Right lobe of liver (tissue), 6 donors: Measurements from ENCODE around the gene ESR2. TPM values are rescaled to one million over a fixed set of nuclear protein-coding genes. Genes with fewer than 3 reads are reported as not detected.

Source experiments
- ATAC-seq, 4 donors: fragments of 200-7000 bp; cut with Tn5 transposase; one replicate each; pipeline ENCODE4 v1.9.1; 2020; ENCODE audit warnings: mild to moderate bottlenecking in 4 of 4, moderate library complexity in 4 of 4
- DNase-seq, 3 donors: peaks; one replicate each; pipeline ENCODE4 v3.0.0-alpha.2; 2020
- H3K27ac ChIP-seq, 3 donors: fragments of 200-600 bp; one replicate each; pipeline ENCODE4 v1.8.0; 2022
- H3K27me3 ChIP-seq, 2 donors: fragments of 200-600 bp; one replicate each; pipeline ENCODE4 v1.8.0; 2022
- H3K36me3 ChIP-seq, 4 donors: fragments of 200-600 bp; sonication (generic) in 1 of 4; one replicate each; pipeline versions ENCODE4 v1.5.1 to v1.8.0; 2017 to 2022; ENCODE audit warnings: control low read depth in 1 of 4
- H3K4me1 ChIP-seq, 4 donors: fragments of 200-600 bp; sonication (generic) in 1 of 4; one replicate each; pipeline versions ENCODE4 v1.5.1 to v1.8.0; 2017 to 2022; ENCODE audit warnings: control low read depth in 1 of 4
- H3K4me3 ChIP-seq, 3 donors: fragments of 200-600 bp; one replicate each; pipeline ENCODE4 v1.8.0; 2022
- H3K9me3 ChIP-seq, 4 donors: fragments of 200-600 bp; sonication (generic) in 1 of 4; one replicate each; pipeline versions ENCODE4 v1.5.1 to v1.8.0; 2017 to 2022; ENCODE audit warnings: control low read depth in 1 of 4
- CTCF ChIP-seq, 4 donors: fragments of 200-600 bp in 3 of 4; fragments of 450-650 bp in 1 of 4; IDR thresholded peaks; one replicate each; pipeline versions ENCODE4 v1.5.1 to v1.8.0; 2016 to 2022; ENCODE audit warnings: antibody characterized with exemption in 4 of 4, mild to moderate bottlenecking in 2 of 4
- POLR2A ChIP-seq: fragments of 450-650 bp; IDR thresholded peaks from one replicate; pipeline ENCODE4 v1.6.1; 2017; ENCODE audit warnings: antibody characterized with exemption, mild to moderate bottlenecking
- WGBS: methylation state at CpG from one replicate; pipeline ENCODE4 v1.1.6; 2018; ENCODE audit warnings: low coverage, low lambda C conversion rate; ENCODE audit not compliant: insufficient coverage; ENCODE audit errors: missing lambda C conversion rate; 5-methylcytosine and 5-hydroxymethylcytosine counted together
- intact Hi-C, 2 donors: fragments of 100-400 bp; cut with DNase I; formaldehyde crosslinking; loops; one replicate each; pipeline versions ENCODE4 v1.11.2 to v1.14.1; 2022
- total RNA-seq, 6 experiments: library from RNA; depleted of rRNA in 2 of 6; stranded (reverse); fragments of >200 nt in 2 of 6; fragmentation: NEBNext Ultra II Directional in 3 of 6; extraction: Animal tissue kit (Norgen Biotek cat#: 25700) in 3 of 6; gene quantifications; one replicate each; pipeline versions ENCODE4 v1.1.0 to v1.2.4, GENCODE V29; 2016 to 2023
- donor health status: DM: no; HTN: yes; CAD: no.
- donor health status: DM: no; HTN: no; CAD: no.
- donor health status: DM: no; HTN: no; CAD: no.
- donor health status: DM: no; HTN: yes; CAD: no.
- donor health status: DM: no; HTN: yes; CAD: no.

The ESR2 gene
- total RNA-seq, 6 experiments from 2014 or later, result 0.04 TPM; not detected in 5

DNA sequence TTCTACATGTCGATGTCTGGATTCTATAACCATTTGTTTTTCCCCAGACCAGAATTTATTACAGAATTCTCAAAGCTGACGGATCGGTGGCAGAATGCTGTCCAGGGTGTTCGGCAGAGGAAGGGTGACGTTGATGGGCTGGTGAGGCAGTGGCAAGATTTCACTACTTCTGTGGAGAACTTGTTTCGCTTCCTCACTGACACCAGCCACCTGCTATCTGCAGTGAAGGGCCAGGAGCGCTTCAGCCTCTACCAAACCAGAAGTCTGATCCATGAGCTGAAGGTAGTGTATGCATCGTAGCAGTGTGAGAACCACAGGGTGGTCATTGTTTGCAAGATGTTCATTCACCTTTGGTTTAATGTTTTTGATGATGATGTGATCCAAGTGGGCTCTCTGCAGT lies 124.0 kb downstream of the ESR2 start:
- no peak for TF ChIP-seq POLR2A
- TF ChIP-seq CTCF (IDR thresholded peaks at IDR 0.05), result no peak
- Histone ChIP-seq H3K4me1 (no peaks in the 10 kb centered on the region), H3K27me3 (no peaks in the 10 kb centered on the region), H3K4me3 (no peak overlapping the region), H3K27ac (no peak overlapping the region), H3K9me3 (no peaks in the 10 kb centered on the region), H3K36me3 (peaks cover 6 to 78% (median 46%) of the 10 kb centered on the region in 4 donors)
- no peak for ATAC-seq
- no peak for DNase-seq
- intact Hi-C loops, result no loop called here
- 97% methylated on average over 6 of the region's 8 CpGs for WGBS

DNA sequence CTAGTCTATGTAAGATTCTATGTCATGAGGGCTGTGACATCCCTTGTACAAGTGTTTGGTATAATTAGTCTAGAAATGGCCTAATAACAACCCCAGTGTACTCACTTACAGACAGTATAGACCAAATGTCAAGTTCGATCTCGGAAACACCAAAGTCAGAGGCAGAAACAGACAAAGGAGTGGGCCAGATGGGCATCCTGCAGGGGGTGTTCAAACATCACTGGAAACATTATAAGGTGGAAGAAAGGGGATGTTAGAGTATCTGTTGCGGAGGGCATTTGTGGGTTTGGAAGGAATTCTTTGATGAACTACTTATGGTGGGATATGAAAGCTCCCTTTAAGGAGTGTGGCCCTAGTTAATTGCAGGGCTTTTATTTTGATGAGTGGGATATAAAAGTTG lies 134.6 kb downstream of the ESR2 start:
- peaks cover 0 to 64% (median 22%) of the 10 kb centered on the region in 4 donors for H3K36me3 ChIP-seq
- H3K27ac ChIP-seq, result no peak overlapping the region
- H3K9me3 ChIP-seq, result no peaks in the 10 kb centered on the region
- ATAC-seq (no peak), DNase-seq (no peak)
- no peaks in the 10 kb centered on the region for H3K4me1 ChIP-seq
- WGBS, result 91% methylated on average over 3 of the region's 3 CpGs
- intact Hi-C loops, result no loop called here
- TF ChIP-seq CTCF (IDR thresholded peaks at IDR 0.05) (no peak), POLR2A (no peak)
- H3K27me3 ChIP-seq, result no peaks in the 10 kb centered on the region
- no peak overlapping the region for H3K4me3 ChIP-seq

DNA sequence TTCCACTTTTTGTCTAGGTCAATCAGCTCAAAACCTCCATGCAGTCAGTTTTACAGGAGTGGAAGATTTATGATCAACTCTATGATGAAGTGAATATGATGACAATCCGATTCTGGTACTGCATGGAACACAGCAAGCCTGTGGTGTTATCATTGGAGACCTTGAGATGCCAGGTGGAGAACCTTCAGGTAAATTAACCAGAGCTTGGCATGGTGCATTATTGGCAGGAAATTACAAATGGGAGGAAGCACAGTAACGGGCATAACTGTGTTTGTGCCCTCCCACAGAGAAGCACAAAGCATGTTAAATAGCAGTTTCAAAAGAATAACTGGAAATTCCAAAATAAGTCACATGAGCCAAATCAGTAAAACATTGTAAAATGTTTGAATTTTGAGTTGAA lies 135.6 kb downstream of the ESR2 start:
- Histone ChIP-seq H3K27me3 (no peaks in the 10 kb centered on the region), H3K9me3 (no peaks in the 10 kb centered on the region), H3K4me1 (no peaks in the 10 kb centered on the region), H3K36me3 (peaks cover 0 to 60% (median 29%) of the 10 kb centered on the region in 4 donors), H3K4me3 (no peak overlapping the region), H3K27ac (no peak overlapping the region)
- DNase-seq (no peak), ATAC-seq (no peak)
- TF ChIP-seq POLR2A (no peak), CTCF (IDR thresholded peaks at IDR 0.05) (no peak)
- 72% methylated on average over 2 of the region's 2 CpGs for WGBS
- intact Hi-C loops, result no loop called here

DNA sequence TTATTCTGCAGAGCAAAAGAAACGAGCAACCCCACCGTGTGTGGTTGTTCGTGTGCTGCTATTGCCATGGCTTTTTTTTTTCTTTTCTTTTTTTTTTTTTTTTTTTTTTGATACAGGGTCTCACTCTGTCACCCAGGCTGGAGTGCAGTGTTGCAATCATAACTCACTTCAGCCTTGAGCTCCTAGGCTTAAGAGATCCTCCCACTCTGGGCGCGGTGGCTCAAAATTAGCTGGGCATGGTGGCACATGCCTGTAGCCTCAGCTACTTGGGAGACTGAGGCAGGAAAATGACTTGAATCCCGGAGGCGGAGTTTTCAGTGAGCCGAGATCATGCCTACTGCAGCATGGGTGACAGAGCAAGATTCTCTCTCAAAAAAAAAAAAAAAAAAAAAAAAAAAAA lies 144.2 kb downstream of the ESR2 start:
- H3K4me1 ChIP-seq, result no peaks in the 10 kb centered on the region
- intact Hi-C loops, result no loop called here
- no peak for ATAC-seq
- TF ChIP-seq CTCF (IDR thresholded peaks at IDR 0.05) (no peak), POLR2A (no peak)
- 92% methylated on average over 3 of the region's 8 CpGs for WGBS
- H3K27ac ChIP-seq, result no peak overlapping the region
- H3K27me3 ChIP-seq, result no peaks in the 10 kb centered on the region
- no peaks in the 10 kb centered on the region for H3K9me3 ChIP-seq
- DNase-seq, result no peak
- no peak overlapping the region for H3K4me3 ChIP-seq
- peaks cover 6 to 55% (median 25%) of the 10 kb centered on the region in 4 donors for H3K36me3 ChIP-seq
